TTC549 (cell line): ENCODE measurements around the gene CASP8AP2.
"Not testable (repeated sequence)": the region's sequence is repeated elsewhere in the genome, so short reads cannot be mapped to it uniquely, and the experiment has no call there.

Source experiments
- FAIRE-seq: peaks from 2 replicates; lab custom pipeline; 2012; peaks lifted over from hg19 to GRCh38; lab: Jason Lieb, UNC

CASP8AP2 gene

DNA sequence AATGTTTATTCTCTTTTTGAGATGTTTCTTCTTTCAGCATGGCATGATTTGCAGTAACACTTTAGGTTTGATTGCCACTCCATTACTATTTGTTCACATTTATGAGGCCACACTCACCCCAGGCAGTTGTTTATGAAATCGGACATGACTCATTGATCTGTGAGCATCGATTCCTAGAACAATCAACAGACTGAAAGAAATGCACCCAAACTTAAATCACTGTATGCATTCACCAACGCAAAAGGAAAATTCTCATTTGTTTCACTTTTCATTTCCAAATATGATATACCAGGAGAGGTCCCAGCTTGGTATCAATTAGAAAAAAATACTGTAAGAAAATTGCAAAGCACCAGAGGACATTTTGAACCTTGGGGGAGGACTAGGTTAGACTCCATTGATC is 59.2 kb downstream of the CASP8AP2 start:
- FAIRE-seq, result no peak

GRCh38 chr6:89890845-89891528 is 61.3 kb downstream of the CASP8AP2 start:
- FAIRE-seq, result not testable (repeated sequence)

DNA sequence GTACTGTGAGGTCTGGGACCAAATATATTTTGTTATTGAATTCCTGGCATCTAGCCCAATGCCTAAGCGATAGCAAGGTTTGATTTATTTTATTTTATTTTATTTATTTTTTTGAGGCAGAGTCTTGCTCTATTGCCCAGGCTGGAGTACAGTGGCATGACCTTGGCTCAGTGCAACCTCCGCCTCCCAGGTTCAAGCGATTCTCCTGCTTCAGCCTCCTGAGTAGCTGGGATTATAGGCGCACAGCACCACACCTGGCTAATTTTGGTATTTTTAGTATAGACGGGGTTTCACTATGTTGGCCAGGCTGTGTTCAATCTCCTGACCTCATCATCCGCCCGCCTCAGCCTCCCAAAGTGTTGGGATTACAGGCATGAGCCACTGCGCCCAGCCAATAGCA is 62.9 kb downstream of the CASP8AP2 start:
- FAIRE-seq, result not testable (repeated sequence)

- no peak for FAIRE-seq
Measured at GRCh38 chr6:89894169-89894568, 64.5 kb downstream of the CASP8AP2 start, which contains the start of gene GJA10. TSS of gene GJA10 (plus strand) at chr6:89894469. CDS start at chr6:89894469, 0 bp downstream.

- no peak for FAIRE-seq
Measured at GRCh38 chr6:89895276-89895874, 65.7 kb downstream of the CASP8AP2 start.

GRCh38 chr6:89910001-89910901 is 80.6 kb downstream of the CASP8AP2 start:
- not testable (repeated sequence) for FAIRE-seq

GRCh38 chr6:89910902-89911240 is 81.2 kb downstream of the CASP8AP2 start:
- FAIRE-seq, result no peak

GRCh38 chr6:89916136-89916920 is 86.6 kb downstream of the CASP8AP2 start:
- FAIRE-seq, result no peak

DNA sequence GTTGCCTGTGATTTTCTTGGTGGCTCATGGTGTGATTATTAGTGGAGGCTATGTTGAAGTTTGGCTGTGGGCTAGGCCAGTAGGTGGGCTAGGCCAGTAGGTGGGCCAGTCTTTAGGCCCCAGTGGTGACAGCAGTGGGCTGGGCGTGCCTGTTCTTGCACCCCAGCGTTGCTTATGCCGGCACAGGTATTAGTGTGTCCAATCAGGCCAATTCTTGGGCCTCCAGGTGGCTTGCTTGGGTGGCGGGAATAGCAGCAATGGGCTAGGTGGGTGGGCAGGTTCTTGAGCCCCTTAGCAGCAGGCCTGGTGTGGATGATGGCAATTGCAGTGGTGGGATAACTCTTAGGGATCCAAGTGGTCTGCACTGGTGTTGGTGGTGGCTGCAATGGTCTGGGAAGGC is 87.5 kb downstream of the CASP8AP2 start:
- FAIRE-seq, result no peak

DNA sequence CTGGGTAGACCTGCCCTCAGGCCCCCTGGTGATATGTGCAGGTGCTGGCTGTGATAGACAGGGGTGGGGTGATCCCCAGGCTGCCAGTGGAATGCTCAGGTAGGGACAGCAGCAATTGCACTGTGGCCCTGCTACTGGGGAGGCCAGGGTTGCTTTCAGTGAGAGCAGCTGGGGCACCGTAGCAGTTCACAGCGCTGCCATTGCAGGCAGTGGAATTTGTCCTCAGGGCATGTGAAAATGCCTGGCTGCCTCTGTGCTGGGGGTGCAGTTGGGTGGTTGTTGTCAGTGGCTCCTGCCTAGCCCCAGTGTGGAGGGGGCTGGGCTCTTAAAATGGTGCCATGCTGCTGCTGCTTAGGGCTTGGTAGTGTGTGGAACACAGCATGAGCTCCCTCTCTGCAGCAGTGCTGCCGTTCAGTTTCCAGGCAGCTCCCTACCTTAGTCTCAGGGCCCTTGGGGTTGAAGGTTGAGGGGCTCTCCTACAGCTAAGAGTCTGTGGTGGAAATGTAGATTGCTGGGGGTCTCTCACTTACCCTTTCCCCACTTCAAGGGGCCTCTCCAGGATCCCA is 88.2 kb downstream of the CASP8AP2 start:
- FAIRE-seq, result no peak
